GM19438 (cell line): ENCODE results near the gene CASQ1.

Source experiments
- ATAC-seq: cut with Tn5 transposase; IDR thresholded peaks from one replicate; pipeline ENCODE4 v1.9.1; 2021; ENCODE audit warnings: low read depth; ENCODE audit not compliant: unreplicated experiment

The CASQ1 gene

GRCh38 chr1:160189649-160190625 is at the start of gene CASQ1:
TSS of gene CASQ1 (plus strand) at chr1:160190575. CDS start at chr1:160190752, 177 bp downstream.
- no peak for ATAC-seq

- no peak for ATAC-seq
These were observed 46.7 kb upstream of the CASQ1 start for GRCh38 chr1:160143695-160144094.

GRCh38 chr1:160144921-160145320 is 45.5 kb upstream of the CASQ1 start:
- ATAC-seq: no peak

GRCh38 chr1:160146107-160146506 is 44.3 kb upstream of the CASQ1 start:
- ATAC-seq: no peak

GRCh38 chr1:160148121-160148520 is 42.3 kb upstream of the CASQ1 start:
- no peak for ATAC-seq

- no peak for ATAC-seq
These were observed 41.1 kb upstream of the CASQ1 start for GRCh38 chr1:160149233-160149632.

GRCh38 chr1:160149716-160150115 is 40.7 kb upstream of the CASQ1 start:
- no peak for ATAC-seq

- ATAC-seq: no peak
These were observed 39.1 kb upstream of the CASQ1 start, which contains the start of gene ATP1A4 for GRCh38 chr1:160151303-160151702. TSS of gene ATP1A4 (plus strand) at chr1:160151603. CDS start at chr1:160152041, 438 bp downstream.

- no peak for ATAC-seq
These were observed 35.6 kb upstream of the CASQ1 start for GRCh38 chr1:160154790-160155189.

GRCh38 chr1:160156361-160156760 is 34.0 kb upstream of the CASQ1 start:
- ATAC-seq: no peak

GRCh38 chr1:160157174-160157573 is 33.2 kb upstream of the CASQ1 start:
- no peak for ATAC-seq

GRCh38 chr1:160158031-160158430 is 32.3 kb upstream of the CASQ1 start:
- ATAC-seq: no peak

GRCh38 chr1:160158534-160158933 is 31.8 kb upstream of the CASQ1 start:
- no peak for ATAC-seq

- no peak for ATAC-seq
These were observed 30.5 kb upstream of the CASQ1 start for GRCh38 chr1:160159846-160160245.

- no peak for ATAC-seq
These were observed 28.2 kb upstream of the CASQ1 start for GRCh38 chr1:160161965-160162705.

GRCh38 chr1:160162931-160163330 is 27.4 kb upstream of the CASQ1 start:
- ATAC-seq: no peak

- no peak for ATAC-seq
These were observed 26.8 kb upstream of the CASQ1 start for GRCh38 chr1:160163615-160164014.

GRCh38 chr1:160164121-160164520 is 26.3 kb upstream of the CASQ1 start:
- ATAC-seq: no peak

- no peak for ATAC-seq
These were observed 24.1 kb upstream of the CASQ1 start for GRCh38 chr1:160166166-160166868.

GRCh38 chr1:160167056-160167455 is 23.3 kb upstream of the CASQ1 start:
- ATAC-seq: no peak

- ATAC-seq: no peak
These were observed 22.8 kb upstream of the CASQ1 start for GRCh38 chr1:160167580-160167979.
